ENCODE results near the gene GRIA1. TPM values are rescaled to one million over a fixed set of nuclear protein-coding genes. Genes with fewer than 3 reads are reported as not detected.

GRIA1 gene
- not detected for total RNA-seq

- DNase-seq (ENCODE audit: low spot score), result no peak
Observed at GRCh38 chr5:153490118-153491037, at the start of gene GRIA1. GRIA1 (plus strand) TSS chr5:153490670.

- DNase-seq (ENCODE audit: low spot score), result no peak
Observed at GRCh38 chr5:153445875-153446579, 44.4 kb upstream of the GRIA1 start.

- no peak for DNase-seq (ENCODE audit: low spot score)
Observed at GRCh38 chr5:153447534-153447933, 42.9 kb upstream of the GRIA1 start.

GRCh38 chr5:153456354-153456753 is 34.1 kb upstream of the GRIA1 start:
- DNase-seq (ENCODE audit: low spot score), result no peak

GRCh38 chr5:153456993-153457392 is 33.5 kb upstream of the GRIA1 start:
- DNase-seq (ENCODE audit: low spot score), result no peak

- DNase-seq (ENCODE audit: low spot score), result no peak
Observed at GRCh38 chr5:153458268-153458667, 32.2 kb upstream of the GRIA1 start.

GRCh38 chr5:153459051-153459743 is 31.3 kb upstream of the GRIA1 start:
- no peak for DNase-seq (ENCODE audit: low spot score)

GRCh38 chr5:153460421-153460820 is 30.0 kb upstream of the GRIA1 start:
- DNase-seq (ENCODE audit: low spot score), result no peak

GRCh38 chr5:153461341-153461740 is 29.1 kb upstream of the GRIA1 start:
- no peak for DNase-seq (ENCODE audit: low spot score)

- no peak for DNase-seq (ENCODE audit: low spot score)
Observed at GRCh38 chr5:153463806-153464205, 26.7 kb upstream of the GRIA1 start.

- DNase-seq (ENCODE audit: low spot score), result no peak
Observed at GRCh38 chr5:153467546-153467945, 22.9 kb upstream of the GRIA1 start.

- DNase-seq (ENCODE audit: low spot score), result no peak
Observed at GRCh38 chr5:153469423-153469822, 21.0 kb upstream of the GRIA1 start.

GRCh38 chr5:153470736-153471135 is 19.7 kb upstream of the GRIA1 start:
- no peak for DNase-seq (ENCODE audit: low spot score)

GRCh38 chr5:153476767-153477166 is 13.7 kb upstream of the GRIA1 start:
- DNase-seq (ENCODE audit: low spot score), result no peak

- DNase-seq (ENCODE audit: low spot score), result no peak
Observed at GRCh38 chr5:153480401-153480800, 10.1 kb upstream of the GRIA1 start.

- DNase-seq (ENCODE audit: low spot score), result no peak
Observed at GRCh38 chr5:153483482-153483881, 7.0 kb upstream of the GRIA1 start.

GRCh38 chr5:153485641-153486040 is 4.8 kb upstream of the GRIA1 start:
- no peak for DNase-seq (ENCODE audit: low spot score)

- no peak for DNase-seq (ENCODE audit: low spot score)
Observed at GRCh38 chr5:153486771-153487170, 3.7 kb upstream of the GRIA1 start.

- no peak for DNase-seq (ENCODE audit: low spot score)
Observed at GRCh38 chr5:153489611-153490010, 859 bp upstream of the GRIA1 start.

GRCh38 chr5:153491038-153491744 is 721 bp downstream of the GRIA1 start:
- no peak for DNase-seq (ENCODE audit: low spot score)

GRCh38 chr5:153491856-153492255 is 1.4 kb downstream of the GRIA1 start:
- DNase-seq (ENCODE audit: low spot score), result no peak

- no peak for DNase-seq (ENCODE audit: low spot score)
Observed at GRCh38 chr5:153496835-153497234, 6.4 kb downstream of the GRIA1 start.

All from ureter (tissue), 1 donor.